Mesothelial cell of epicardium (in vitro differentiated cells): ENCODE results near the gene TWIST1. TPM values are rescaled to one million over a fixed set of nuclear protein-coding genes. Genes with fewer than 3 reads are reported as not detected.

Experiments used
- total RNA-seq: library from RNA; stranded (reverse); gene quantifications from 3 replicates; pipeline ENCODE4 v1.2.1, GENCODE V29; 2021

Gene TWIST1
- total RNA-seq, 1 donor from 2014 or later: 126 TPM

Other genes with a start within 250 kb of the TWIST1 start
- gene FERD3L, start 27.8 kb upstream of the TWIST1 start, total RNA-seq: not detected in 3 replicates